ENCODE data around the gene LRRC41.
"Not testable (repeated sequence)": the region's sequence is repeated elsewhere in the genome, so short reads cannot be mapped to it uniquely, and the experiment has no call there.

DNA sequence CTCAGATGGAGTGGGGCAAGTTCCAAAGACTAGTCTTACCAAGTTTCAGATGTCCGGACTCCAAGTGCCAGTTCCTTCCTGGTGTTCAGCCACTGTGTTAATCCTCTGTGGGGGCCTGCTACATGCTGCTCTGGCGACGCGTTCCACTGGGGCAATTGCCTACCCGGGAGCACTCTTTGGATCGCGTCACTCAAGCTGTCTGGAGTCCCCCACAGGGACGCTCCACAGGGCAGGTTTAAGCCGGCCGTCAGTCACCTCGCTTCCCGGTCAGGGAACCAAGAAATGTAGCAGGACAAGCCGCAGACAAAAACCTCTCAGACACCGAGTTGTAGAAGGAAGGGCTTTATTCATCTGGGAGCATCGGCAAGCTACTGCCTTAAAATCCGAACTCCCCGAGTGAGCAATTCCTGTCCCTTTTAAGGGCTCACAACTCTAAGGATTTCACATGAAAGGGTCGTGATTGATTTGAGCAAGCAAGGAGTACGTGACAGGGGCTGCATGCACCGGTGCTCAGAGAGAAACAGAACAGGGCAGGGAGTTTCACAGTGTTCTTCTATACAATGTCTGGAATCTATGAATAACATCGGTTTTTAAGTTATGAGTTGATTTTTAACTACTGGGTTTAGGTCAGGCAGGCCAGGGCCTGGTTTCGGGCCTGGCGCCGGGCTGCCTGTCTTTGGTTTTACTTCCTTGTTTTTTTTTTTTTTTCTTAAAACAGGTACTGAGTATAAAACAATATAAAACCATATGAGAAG lies 28.5 kb upstream of the LRRC41 start:
- TF ChIP-seq, protein P1, sequence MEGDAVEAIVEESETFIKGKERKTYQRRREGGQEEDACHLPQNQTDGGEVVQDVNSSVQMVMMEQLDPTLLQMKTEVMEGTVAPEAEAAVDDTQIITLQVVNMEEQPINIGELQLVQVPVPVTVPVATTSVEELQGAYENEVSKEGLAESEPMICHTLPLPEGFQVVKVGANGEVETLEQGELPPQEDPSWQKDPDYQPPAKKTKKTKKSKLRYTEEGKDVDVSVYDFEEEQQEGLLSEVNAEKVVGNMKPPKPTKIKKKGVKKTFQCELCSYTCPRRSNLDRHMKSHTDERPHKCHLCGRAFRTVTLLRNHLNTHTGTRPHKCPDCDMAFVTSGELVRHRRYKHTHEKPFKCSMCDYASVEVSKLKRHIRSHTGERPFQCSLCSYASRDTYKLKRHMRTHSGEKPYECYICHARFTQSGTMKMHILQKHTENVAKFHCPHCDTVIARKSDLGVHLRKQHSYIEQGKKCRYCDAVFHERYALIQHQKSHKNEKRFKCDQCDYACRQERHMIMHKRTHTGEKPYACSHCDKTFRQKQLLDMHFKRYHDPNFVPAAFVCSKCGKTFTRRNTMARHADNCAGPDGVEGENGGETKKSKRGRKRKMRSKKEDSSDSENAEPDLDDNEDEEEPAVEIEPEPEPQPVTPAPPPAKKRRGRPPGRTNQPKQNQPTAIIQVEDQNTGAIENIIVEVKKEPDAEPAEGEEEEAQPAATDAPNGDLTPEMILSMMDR (IDR thresholded peaks at IDR 0.05) = not testable (repeated sequence)
- not testable (repeated sequence) for TF ChIP-seq POLR2A (IDR thresholded peaks at IDR 0.05)

Data from uterus (tissue), 2 donors.